GM19324 (cell line): ENCODE data around the gene POLRMT.
"Not testable (repeated sequence)": the region's sequence is repeated elsewhere in the genome, so short reads cannot be mapped to it uniquely, and the experiment has no call there.

ENCODE experiments used
- ATAC-seq: cut with Tn5 transposase; IDR thresholded peaks from one replicate; pipeline ENCODE4 v1.9.1; 2021; ENCODE audit warnings: mild to moderate bottlenecking, moderate library complexity; ENCODE audit not compliant: unreplicated experiment, low FRiP score

POLRMT gene

GRCh38 chr19:632579-633067, 714 bp downstream of the POLRMT start:
- ATAC-seq: peak; percentile 27

GRCh38 chr19:629961-630714, 3.2 kb downstream of the POLRMT start:
- ATAC-seq: no peak

DNA sequence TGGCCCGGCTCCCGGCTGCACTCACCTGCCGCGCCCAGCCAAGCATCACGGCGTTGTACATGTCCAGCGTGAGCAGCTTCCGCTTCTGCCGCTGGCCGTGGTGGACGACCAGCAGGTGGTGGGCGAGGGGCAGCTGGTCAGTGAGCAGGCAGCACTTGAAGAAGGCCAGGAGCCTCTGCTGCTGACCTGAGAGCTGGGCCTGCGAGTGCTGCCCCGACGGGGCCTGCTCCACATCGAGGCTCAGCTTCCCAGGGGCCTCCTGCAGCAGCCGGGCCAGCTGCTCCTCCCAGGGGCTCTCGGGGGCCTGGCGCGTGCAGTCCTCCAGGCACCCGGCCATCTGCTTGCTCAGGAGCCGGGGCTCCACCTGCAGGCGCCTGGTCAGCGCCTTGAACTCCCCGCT, 3.8 kb downstream of the POLRMT start:
- not testable (repeated sequence) for ATAC-seq

GRCh38 chr19:628168-628567, 5.2 kb downstream of the POLRMT start:
- ATAC-seq: no peak

DNA sequence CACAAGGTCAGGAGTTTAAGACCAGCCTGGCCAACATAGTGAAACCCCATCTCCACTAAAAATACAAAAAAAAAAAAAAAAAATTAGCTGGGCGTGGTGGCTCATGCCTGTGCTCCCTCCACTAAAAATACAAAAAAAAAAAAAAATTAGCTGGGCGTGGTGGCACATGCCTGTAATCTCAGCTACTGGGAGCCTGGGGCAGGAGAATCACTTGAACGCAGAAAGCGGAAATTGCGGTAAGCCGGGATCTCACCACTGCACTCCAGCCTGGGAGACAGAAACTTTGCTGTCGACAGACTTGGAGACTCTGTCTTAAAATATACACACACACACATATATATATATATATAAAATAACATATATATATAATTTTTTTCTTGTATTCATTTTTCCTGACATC, 6.8 kb downstream of the POLRMT start:
- ATAC-seq: not testable (repeated sequence)

GRCh38 chr19:625257-625656, 8.1 kb downstream of the POLRMT start:
- ATAC-seq: no peak

DNA sequence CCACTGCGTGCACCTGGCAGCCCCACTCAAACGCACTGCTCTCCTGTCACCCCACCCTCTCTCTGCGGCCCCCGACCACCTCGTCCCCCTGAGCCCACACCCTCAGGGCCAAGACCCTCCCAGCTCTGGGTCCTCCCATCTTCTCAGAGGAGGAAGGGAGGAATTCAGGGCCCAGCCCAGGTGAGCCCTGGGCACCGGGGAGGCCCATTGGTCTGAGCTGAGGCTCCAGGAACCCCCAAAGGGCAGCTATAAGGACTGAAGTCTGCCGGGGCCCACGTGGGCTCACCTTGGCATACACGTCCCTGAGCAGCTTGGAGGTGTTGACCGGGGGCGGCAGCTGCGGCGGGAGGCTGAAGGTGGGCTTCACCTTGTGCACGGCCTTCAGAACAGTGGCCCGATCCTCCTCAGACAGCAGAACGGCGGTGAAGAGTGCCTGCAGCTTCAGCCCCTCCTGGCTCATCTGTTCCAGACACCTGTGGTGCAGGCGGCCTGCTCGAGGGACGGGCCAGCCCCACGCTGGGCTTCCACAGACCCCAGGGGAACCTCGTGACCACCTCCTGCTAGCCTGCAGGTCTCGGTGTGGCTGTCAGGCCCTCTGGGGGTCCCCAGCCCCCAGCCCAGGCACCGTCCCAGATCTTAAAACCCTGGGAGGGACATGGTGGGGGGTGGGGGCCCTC, 8.8 kb downstream of the POLRMT start:
- ATAC-seq: no peak

- ATAC-seq: no peak
Measured at GRCh38 chr19:623974-624373, 9.4 kb downstream of the POLRMT start.

DNA sequence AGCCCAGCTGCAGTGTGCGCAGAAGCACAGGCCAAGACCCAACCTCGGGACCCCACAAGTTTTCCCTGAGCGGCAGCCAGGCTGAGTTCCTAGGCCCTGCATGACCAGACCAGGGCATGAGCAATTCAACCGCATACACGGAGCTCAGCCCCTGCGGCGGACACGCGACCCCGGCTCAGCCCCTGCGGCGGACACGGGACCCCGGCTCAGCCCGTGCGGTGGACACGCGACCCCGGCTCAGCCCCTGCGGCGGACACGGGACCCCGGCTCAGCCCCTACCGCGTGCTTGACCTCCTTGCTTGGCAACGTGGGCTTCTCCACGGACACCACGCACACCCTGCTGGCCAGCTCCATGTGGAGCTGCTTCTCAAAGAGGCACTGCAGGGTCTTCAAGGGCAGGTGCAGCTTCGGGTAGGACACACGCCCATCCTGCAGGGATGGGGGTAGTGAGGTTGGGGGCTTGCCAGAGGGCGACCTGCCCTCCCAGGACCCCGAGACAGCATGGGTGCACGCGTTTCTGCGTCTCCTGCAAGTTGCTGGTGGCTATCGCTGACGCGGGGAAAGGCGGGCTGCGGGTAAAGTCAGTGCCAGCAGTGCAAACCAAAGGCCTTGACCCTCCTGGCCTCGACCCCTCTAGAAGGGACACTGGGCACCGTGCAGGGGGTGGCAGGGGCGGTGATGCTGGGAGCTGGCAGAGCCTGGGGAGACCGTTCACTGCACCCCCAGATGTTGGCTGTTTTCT, 10.0 kb downstream of the POLRMT start:
- ATAC-seq: no peak

DNA sequence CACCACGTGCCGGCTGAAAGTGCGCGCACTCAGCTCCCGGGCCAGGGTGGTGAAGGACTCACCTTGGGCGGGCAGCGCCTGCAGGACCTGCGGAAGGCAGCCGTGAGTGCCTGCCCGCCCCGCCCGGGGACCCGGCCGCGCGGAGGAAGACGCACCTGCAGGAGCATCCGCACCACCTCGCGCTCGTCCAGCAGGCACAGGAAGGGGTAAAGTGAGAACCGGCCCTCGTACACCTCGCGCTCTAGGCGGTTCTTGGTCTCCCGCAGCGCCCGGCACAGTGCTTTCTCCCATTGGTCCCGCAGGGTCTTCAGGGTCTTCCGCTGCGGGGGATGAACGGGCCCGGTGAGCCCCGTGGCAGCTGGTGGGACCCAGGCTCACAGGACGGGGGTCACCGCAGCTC, 10.7 kb downstream of the POLRMT start:
- no peak for ATAC-seq

DNA sequence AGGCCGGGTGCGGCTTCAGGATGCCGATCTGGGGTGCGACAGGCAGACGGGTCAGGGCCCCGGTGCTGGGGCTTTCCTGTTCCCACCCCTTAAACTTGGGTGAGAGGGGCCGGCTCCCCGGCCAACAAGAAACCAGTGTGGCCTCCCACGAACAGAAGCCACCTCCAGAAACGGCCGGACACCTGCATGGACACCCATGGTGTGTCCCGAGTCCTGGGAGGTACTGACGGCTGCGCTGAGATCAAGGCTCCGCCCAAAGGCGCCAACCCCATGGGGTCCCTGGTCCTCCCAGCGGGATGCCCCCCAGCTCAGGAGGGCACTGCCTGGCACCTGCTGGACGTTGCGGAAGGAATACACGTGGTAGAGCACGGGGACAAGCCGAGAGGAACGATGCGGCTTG, 11.5 kb downstream of the POLRMT start:
- ATAC-seq: no peak

DNA sequence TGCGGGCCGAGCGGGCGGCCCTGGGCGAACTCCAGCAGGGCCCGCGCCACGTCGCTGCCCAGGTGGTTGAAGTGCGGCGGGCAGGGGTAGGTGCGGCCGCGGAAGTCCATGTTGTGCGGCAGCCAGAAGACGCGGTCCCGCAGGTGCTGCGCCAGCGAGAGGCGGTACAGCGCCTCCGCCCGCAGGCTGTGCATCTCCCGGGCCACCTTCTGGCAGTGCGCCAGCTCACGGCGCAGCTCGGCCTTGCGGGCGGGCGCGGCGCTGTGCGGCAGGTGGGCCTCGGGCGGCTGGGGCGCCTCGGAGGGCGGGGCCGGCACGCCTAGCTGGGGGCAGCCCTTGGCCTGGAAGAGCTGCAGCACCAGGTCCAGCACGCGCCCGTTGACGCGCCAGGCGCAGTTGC, 12.1 kb downstream of the POLRMT start:
- ATAC-seq: not testable (repeated sequence)

DNA sequence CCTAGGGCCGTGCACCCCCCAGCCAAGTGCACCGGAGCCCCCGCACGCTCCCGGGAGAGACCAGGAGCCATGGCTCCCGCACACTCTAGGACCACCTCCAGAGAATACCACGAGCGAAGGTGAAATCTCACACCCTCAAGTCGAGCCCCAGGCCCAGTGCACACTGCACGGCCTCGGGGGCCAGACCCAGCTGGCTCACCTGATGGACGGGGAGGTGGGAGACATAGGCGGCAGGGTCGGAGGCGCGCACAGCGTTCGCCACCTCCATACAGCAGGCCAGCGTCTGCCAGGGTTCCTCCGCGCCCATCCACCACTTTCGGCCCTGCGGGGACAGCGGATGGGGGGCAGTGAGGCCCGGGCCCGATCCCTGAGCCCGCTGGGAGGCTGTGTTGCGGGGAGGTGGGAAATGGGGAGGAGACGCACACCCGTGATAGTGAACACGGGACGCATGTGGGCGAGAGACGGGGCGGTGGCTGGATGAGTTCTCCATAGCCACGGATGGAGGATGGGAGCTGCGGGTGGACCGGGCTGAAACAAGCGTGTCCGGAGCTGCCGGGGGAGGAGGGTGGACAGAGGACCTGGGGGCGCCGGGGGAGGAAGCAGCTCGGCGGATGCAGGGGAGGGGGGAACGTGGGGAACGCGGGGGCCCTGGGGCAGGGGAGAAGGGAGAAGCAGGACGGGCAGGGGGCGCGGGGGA, 13.0 kb downstream of the POLRMT start:
- no peak for ATAC-seq

GRCh38 chr19:619286-620002, 13.9 kb downstream of the POLRMT start:
- ATAC-seq: no peak

GRCh38 chr19:618674-619285, 14.6 kb downstream of the POLRMT start:
- no peak for ATAC-seq

DNA sequence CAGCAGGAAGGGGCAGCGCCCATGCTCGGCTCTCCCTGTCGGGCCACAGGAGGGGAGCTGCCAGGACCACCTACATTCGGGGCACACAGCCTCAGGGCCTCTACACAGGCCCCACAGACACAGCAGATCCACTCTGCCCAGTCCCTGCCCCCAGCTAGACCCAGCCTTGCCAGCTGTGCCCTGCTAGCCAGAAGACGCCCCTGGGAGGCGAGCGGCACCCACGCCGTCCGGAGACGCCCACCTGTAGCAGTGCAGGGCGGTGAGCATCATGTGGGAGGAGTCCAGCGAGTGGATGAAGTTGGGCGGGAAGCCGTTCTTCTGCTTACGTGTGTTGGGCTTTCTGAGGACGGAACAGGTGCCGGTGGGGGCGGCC, 15.1 kb downstream of the POLRMT start:
- no peak for ATAC-seq

- ATAC-seq: no peak
Measured at GRCh38 chr19:617551-618246, 15.6 kb downstream of the POLRMT start.

DNA sequence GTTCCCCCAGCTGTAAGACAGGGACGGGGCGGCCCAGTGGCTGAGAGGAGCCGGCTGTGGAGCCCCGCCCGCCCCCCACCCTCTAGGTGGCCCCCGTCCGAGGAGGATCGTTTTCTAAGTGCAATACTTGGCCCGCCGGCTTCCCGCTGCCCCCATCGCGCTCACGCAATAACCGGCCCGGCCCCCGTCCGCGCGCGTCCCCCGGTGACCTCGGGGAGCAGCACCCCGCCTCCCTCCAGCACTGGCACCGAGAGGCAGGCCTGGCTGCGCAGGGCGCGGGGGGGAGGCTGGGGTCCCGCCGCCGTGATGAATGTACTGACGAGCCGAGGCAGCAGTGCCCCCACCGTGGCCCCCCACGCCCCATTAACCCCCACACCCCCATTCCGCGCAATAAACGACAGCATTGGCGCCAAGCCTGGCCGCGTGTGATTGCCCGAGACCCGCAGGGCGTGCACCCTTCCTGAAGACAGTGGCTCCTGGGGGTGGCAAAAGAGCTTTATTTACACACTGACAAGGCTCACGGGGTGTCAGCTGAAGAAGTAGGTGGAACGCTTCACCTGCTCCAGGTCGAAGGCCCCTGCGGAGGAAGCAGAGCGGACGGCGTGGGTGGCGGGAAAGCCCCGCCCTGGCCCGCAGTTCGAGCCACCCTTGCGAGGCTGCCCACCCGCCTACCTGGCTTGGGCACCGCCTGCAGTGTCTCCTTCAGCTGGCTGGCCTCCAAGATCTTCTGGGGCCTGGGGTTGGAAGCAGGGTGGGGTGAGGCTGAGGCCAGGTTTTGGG, 16.4 kb downstream of the POLRMT start:
- ATAC-seq: no peak
